Measurements from ENCODE around the gene CLRN3. TPM values are rescaled to one million over a fixed set of nuclear protein-coding genes. Genes with fewer than 3 reads are reported as not detected.

CLRN3 gene, protein sequence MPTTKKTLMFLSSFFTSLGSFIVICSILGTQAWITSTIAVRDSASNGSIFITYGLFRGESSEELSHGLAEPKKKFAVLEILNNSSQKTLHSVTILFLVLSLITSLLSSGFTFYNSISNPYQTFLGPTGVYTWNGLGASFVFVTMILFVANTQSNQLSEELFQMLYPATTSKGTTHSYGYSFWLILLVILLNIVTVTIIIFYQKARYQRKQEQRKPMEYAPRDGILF
- total RNA-seq, result not detected

DNA sequence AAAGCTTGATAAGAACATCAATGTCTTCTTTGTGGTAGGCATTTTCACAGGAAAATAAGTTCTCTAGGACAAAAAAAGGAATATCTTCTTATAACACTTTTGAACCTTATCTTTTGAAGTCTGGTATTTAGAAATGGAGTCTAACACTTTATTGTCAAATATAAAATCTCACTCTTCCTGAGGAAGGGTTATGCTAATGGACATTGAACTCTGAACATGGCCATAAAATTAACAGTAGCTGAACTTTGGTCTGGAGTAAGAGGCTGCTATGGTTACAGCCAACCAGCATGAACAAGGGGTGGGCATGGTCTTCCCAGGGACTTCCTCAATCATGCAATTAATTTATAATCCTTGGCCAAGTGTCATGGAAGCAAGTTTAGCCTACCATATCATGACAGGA is at the start of gene CLRN3:
CLRN3 (minus strand) TSS at position 199 of the 400 bp plus-strand sequence; CDS start at position 42, 157 bp downstream.
- ATAC-seq (no peak), DNase-seq (no peak)
- Mint-ChIP-seq H3K4me1 (ENCODE audit: low read depth) (peaks cover 3% of the 10 kb centered on the region), H3K36me3 (ENCODE audit: low read depth) (no peaks in the 10 kb centered on the region), H3K27me3 (peaks cover 7% of the 10 kb centered on the region), H3K4me3 (no peak within 1 kb of the TSS), H3K27ac (no peak within 1 kb of the TSS), H3K9me3 (peaks cover 2% of the 10 kb centered on the region)
- ChIA-PET POLR2A (no interaction called here), CTCF (interaction anchor here (2.1 kb wide), 1 partner anchor 119 kb away, joined by 8 read pairs; no protein-coding TSS in a partner anchor)
- intact Hi-C loops (cut with micrococcal nuclease), result no loop called here
- TF ChIP-seq, protein P1, sequence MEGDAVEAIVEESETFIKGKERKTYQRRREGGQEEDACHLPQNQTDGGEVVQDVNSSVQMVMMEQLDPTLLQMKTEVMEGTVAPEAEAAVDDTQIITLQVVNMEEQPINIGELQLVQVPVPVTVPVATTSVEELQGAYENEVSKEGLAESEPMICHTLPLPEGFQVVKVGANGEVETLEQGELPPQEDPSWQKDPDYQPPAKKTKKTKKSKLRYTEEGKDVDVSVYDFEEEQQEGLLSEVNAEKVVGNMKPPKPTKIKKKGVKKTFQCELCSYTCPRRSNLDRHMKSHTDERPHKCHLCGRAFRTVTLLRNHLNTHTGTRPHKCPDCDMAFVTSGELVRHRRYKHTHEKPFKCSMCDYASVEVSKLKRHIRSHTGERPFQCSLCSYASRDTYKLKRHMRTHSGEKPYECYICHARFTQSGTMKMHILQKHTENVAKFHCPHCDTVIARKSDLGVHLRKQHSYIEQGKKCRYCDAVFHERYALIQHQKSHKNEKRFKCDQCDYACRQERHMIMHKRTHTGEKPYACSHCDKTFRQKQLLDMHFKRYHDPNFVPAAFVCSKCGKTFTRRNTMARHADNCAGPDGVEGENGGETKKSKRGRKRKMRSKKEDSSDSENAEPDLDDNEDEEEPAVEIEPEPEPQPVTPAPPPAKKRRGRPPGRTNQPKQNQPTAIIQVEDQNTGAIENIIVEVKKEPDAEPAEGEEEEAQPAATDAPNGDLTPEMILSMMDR (IDR thresholded peaks at IDR 0.05), result no peak

DNA sequence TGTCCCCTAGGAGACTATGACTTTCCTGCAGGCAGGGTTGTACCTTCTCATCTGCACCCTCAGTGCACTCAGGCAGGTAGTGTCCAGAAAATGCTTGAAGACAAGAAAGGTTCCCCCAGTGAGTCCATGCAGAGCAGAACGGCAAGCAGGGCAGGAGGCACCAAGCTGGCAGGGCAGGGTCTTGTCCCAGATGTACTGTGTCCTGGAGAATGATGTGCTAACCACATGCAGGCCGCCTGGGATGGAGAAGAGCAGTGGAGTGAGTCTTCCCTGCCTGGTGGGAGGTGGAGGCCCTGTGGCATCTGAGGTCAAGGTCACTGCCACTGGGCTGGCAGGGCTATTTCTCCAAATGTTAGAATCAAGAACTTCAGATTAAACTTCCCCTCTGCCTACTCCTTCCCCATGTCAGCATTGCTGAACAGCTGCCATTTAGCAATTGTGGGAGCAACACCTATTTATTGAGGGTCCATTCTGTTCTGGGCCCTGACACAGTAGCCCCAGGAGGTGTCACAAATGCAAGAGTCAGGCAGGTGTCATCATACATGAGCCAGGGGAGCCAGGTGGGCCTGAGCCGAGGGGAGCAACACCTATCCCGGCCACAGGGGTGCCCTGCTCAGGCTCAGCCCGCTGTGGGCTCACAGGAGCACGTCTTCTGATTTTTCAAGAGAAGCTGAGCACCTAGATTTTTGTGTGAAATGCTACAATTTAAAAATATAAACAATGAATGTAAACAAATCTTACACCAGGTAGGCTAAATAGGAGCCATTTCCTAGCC is 48.3 kb upstream of the CLRN3 start:
- H3K27ac Mint-ChIP-seq, result no peak overlapping the region
- TF ChIP-seq, protein P1 (IDR thresholded peaks at IDR 0.05), result no peak
- no peaks in the 10 kb centered on the region for H3K9me3 Mint-ChIP-seq
- ATAC-seq (no peak), DNase-seq (no peak)
- H3K27me3 Mint-ChIP-seq, result peaks cover 6% of the 10 kb centered on the region
- H3K4me3 Mint-ChIP-seq, result no peak overlapping the region
- peaks cover 10% of the 10 kb centered on the region for H3K4me1 Mint-ChIP-seq (ENCODE audit: low read depth)
- intact Hi-C loops (cut with micrococcal nuclease), result no loop called here
- H3K36me3 Mint-ChIP-seq (ENCODE audit: low read depth), result no peaks in the 10 kb centered on the region
- POLR2A ChIA-PET, result no interaction called here
- CTCF ChIA-PET, result no interaction called here

DNA sequence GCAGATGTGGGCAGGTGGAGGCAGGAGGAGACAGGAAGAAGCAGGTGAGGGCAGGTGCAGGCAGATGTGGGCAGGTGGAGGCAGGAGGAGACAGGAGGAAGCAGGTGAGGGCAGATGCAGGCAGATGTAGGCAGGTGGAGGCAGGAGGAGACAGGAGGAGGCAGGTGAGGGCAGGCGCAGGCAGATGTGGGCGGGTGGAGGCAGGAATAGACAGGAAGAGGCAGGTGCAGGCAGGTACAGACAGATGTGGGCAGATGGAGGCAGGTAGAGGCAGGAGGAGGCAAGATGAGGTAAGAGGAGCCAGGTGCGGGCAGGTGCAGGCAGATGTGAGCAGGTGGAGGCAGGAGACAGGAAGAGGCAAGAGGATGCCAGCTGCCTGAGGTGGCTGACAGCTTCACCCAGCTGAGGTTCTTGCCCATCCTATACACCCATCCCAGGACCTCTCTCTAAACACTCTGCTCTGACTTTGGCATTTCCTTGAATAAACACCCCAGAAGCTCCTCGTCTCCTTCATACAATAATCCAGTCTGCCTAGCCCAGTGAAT is 47.1 kb upstream of the CLRN3 start:
- ATAC-seq, result no peak
- ChIA-PET POLR2A (no interaction called here), CTCF (no interaction called here)
- DNase-seq, result no peak
- H3K4me3 Mint-ChIP-seq, result no peak overlapping the region
- H3K27me3 Mint-ChIP-seq, result peaks cover 6% of the 10 kb centered on the region
- no peaks in the 10 kb centered on the region for H3K4me1 Mint-ChIP-seq (ENCODE audit: low read depth)
- H3K36me3 Mint-ChIP-seq (ENCODE audit: low read depth), result no peaks in the 10 kb centered on the region
- H3K9me3 Mint-ChIP-seq, result no peaks in the 10 kb centered on the region
- intact Hi-C loops (cut with micrococcal nuclease), result no loop called here
- H3K27ac Mint-ChIP-seq, result no peak overlapping the region
- TF ChIP-seq, protein P1 (IDR thresholded peaks at IDR 0.05), result no peak

DNA sequence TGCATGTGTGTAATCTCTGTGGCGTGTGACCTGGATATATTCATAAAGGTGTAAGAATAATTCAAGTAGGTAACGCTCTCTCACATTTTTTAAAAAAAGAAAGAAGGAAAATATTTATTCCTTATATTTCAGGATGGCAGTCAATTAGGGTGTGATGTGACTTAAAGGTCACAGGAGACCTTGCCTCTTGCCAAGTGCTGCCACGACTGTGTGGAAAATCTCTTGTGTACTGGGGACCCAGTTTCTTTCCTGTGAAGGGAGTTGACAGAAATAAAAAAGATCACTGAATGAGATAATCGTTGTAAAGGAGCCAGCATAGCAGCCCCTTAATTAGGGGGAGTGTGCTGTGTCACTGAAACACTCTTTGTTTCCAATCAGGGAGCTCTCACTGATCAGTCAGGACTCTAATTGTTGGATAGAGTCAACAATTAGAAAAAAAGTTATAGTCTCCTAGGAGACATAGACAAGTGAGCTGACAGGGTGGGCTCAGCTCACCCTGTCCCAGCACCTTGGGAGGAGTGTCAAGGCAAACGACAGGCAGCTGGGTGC is 45.2 kb upstream of the CLRN3 start:
- Mint-ChIP-seq H3K9me3 (no peaks in the 10 kb centered on the region), H3K27ac (no peak overlapping the region), H3K4me1 (ENCODE audit: low read depth) (no peaks in the 10 kb centered on the region), H3K27me3 (peaks cover 6% of the 10 kb centered on the region), H3K36me3 (ENCODE audit: low read depth) (no peaks in the 10 kb centered on the region), H3K4me3 (no peak overlapping the region)
- no peak for ATAC-seq
- POLR2A ChIA-PET, result no interaction called here
- no peak for DNase-seq
- CTCF ChIA-PET, result interaction anchor here (0.7 to 1.0 kb wide), 3 partner anchors 10 to 140 kb away, joined by 3 read pairs; no protein-coding TSS in a partner anchor
- intact Hi-C loops (cut with micrococcal nuclease), result no loop called here
- TF ChIP-seq, protein P1 (IDR thresholded peaks at IDR 0.05), result no peak

DNA sequence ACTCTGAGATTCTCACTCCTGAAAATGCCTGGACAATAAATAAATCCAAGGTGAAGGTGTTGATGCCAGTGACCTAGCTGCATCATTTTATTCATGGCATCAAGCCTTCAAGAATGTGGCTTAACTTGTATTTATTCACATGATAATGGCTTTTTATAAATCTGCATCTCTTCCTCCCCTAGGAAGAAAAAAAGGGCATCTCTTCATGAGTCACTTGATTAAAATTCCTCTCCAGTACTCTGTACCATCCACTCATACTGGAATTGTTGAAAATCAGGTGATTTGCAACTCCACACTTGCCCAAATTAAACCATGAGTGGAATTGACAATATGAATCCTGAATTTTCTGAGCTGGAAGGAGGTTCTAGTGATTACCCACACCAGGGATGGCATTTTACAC is 44.3 kb upstream of the CLRN3 start:
- ATAC-seq (no peak), DNase-seq (no peak)
- Mint-ChIP-seq H3K27me3 (peaks cover 6% of the 10 kb centered on the region), H3K4me3 (no peak overlapping the region), H3K27ac (no peak overlapping the region), H3K4me1 (ENCODE audit: low read depth) (no peaks in the 10 kb centered on the region), H3K36me3 (ENCODE audit: low read depth) (no peaks in the 10 kb centered on the region), H3K9me3 (no peaks in the 10 kb centered on the region)
- intact Hi-C loops (cut with micrococcal nuclease), result no loop called here
- TF ChIP-seq, protein P1 (IDR thresholded peaks at IDR 0.05), result no peak
- ChIA-PET CTCF (no interaction called here), POLR2A (no interaction called here)

All from activated CD8-positive, alpha-beta T cell treated with anti-CD3 and anti-CD28 coated beads for 36 hours (primary cell).